ENCODE data around the gene RUNDC3A. TPM values are rescaled to one million over a fixed set of nuclear protein-coding genes. Genes with fewer than 3 reads are reported as not detected.
"Not testable (repeated sequence)": the region's sequence is repeated elsewhere in the genome, so short reads cannot be mapped to it uniquely, and the experiment has no call there.

Gene RUNDC3A
- total RNA-seq, 2 experiments from 2014 or later, result 0.10 TPM

- Mint-ChIP-seq H3K36me3 (ENCODE audit: low read depth) (no peaks in the 10 kb centered on the region), H3K27me3 (peaks cover 30% of the 10 kb centered on the region), H3K4me3 (peak overlapping the region; percentile 1), H3K9me3 (no peaks in the 10 kb centered on the region), H3K4me1 (peaks cover 1% of the 10 kb centered on the region), H3K27ac (no peak overlapping the region)
- ChIA-PET CTCF (interaction anchor here (0.6 to 4.0 kb wide), 4 partner anchors 10 to 151 kb away, joined by 3 to 39 read pairs (median 6); no protein-coding TSS in a partner anchor), POLR2A (no interaction called here)
- DNase-seq, result no peak
These were observed 53.2 kb downstream of the RUNDC3A start for GRCh38 chr17:44361292-44362260.

GRCh38 chr17:44362459-44362948 is 54.1 kb downstream of the RUNDC3A start:
- CTCF ChIA-PET, result interaction anchor here (0.9 to 4.0 kb wide), 8 partner anchors 11 to 221 kb away, joined by 3 to 39 read pairs (median 4); partner anchors contain the start of gene HROB
- POLR2A ChIA-PET, result no interaction called here
- no peak overlapping the region for H3K4me3 Mint-ChIP-seq

DNA sequence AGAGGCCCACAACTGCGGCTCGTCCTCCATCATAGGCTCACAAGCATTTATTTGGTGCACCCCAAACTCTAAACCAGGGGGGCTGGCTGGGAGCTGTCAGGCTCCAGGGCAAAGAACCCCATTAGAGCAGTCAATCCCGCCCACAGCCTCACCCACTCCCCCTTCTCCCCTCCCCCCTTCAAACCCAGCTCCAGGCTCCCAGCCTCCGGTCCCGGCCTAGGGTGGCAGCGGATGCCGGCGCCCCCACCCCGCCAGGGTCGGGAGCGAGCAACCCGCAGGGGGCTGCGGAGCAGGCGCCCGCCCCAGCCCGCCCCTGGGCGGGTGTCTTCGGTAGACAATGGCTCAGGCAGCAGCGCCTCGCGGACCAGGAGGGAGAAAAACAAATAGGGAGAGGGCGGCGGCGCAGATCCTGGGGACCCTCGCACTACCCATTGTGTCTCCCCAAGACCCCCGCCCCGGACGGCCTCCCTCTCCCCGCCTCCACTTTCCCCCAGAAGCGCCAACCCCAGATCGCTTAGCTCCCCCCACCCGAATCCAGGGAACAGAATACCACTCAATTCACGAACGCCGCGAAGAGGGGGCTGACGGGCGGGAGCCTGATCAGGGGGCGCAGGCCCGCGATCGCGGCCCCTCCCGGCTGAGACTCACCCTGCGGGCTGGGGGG is 54.7 kb downstream of the RUNDC3A start:
- H3K9me3 Mint-ChIP-seq, result no peaks in the 10 kb centered on the region
- peak; percentile 15 for DNase-seq
- H3K36me3 Mint-ChIP-seq (ENCODE audit: low read depth), result no peaks in the 10 kb centered on the region
- peaks cover 40% of the 10 kb centered on the region for H3K27me3 Mint-ChIP-seq
- CTCF ChIA-PET, result interaction anchor here (0.6 to 4.0 kb wide), 19 partner anchors 11 to 251 kb away, joined by 3 to 39 read pairs (median 3); partner anchors contain the start of gene HROB
- POLR2A ChIA-PET, result no interaction called here
- no peak overlapping the region for H3K27ac Mint-ChIP-seq
- peak overlapping the region; percentile 62 for H3K4me3 Mint-ChIP-seq
- peaks cover 1% of the 10 kb centered on the region for H3K4me1 Mint-ChIP-seq

More at GRCh38 chr17:44362459-44362948, 54.1 kb downstream of the RUNDC3A start:
- no peak overlapping the region for H3K27ac Mint-ChIP-seq
- no peak for DNase-seq
- H3K36me3 Mint-ChIP-seq (ENCODE audit: low read depth), result no peaks in the 10 kb centered on the region
- peaks cover 36% of the 10 kb centered on the region for H3K27me3 Mint-ChIP-seq
- H3K9me3 Mint-ChIP-seq, result no peaks in the 10 kb centered on the region
- H3K4me1 Mint-ChIP-seq, result peaks cover 1% of the 10 kb centered on the region

GRCh38 chr17:44363613-44364159 is 55.3 kb downstream of the RUNDC3A start, which contains the start of gene FAM171A2:
FAM171A2 (minus strand) TSS chr17:44363853; CDS start chr17:44363714, 139 bp downstream.
- peak; percentile 62 for DNase-seq
- Mint-ChIP-seq H3K4me1 (peaks cover 1% of the 10 kb centered on the region), H3K27ac (no peak within 1 kb of the TSS), H3K9me3 (no peaks in the 10 kb centered on the region), H3K4me3 (peak within 1 kb of the TSS; percentile 69), H3K27me3 (peaks cover 40% of the 10 kb centered on the region), H3K36me3 (ENCODE audit: low read depth) (no peaks in the 10 kb centered on the region)
- CTCF ChIA-PET, result interaction anchor here (0.6 to 4.0 kb wide), 17 partner anchors 12 to 251 kb away, joined by 3 to 39 read pairs (median 3); partner anchors contain the start of gene HROB
- POLR2A ChIA-PET, result no interaction called here

GRCh38 chr17:44365051-44365450 is 56.6 kb downstream of the RUNDC3A start:
- H3K27ac Mint-ChIP-seq; H3K4me3 Mint-ChIP-seq; H3K9me3 Mint-ChIP-seq; DNase-seq; H3K4me1 Mint-ChIP-seq; POLR2A ChIA-PET; H3K36me3 Mint-ChIP-seq (ENCODE audit: low read depth): not testable (repeated sequence)
- peaks cover 43% of the 10 kb centered on the region for H3K27me3 Mint-ChIP-seq
- CTCF ChIA-PET, result interaction anchor here (1.3 to 4.0 kb wide), 2 partner anchors 13 to 15 kb away, joined by 3 to 39 read pairs; no protein-coding TSS in a partner anchor

DNA sequence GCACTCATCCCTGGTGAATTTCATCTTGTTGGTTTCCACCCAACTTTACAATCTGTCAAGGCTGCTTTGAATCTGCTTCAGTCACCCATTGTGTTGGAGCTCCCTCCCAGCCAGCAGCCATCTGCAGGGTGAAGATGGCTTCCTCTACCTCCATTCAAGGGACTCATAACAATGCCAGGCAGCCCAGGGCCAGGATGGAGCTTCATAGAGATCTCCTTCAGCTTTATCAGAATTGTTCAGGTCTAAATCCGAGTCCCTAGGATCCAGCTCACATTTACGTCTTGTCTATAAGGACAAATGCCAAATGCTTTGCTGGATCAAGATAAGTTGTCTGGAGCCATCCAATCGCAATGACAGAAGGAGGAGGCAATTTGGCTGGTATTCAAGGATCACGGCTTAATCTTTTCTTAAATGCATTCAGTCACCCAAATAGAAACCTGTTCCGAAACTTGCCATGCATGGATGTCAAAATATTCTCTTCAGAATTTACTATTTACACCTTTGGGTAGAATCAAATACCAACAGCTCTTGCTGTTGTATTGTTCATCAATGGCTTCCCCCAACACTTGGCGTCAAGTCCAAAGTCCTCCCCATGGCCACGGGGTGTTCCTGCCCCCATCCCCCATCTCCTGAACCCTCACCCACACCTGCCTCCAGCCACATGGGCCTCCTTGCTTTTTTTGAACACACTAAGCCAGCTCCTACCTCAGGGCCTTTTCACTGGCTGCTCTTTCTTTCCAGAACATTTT is 59.0 kb downstream of the RUNDC3A start:
- ChIA-PET POLR2A (no interaction called here), CTCF (interaction anchor here (0.6 to 1.8 kb wide), 8 partner anchors 9 to 177 kb away, joined by 3 to 6 read pairs (median 4); partner anchors contain the start of gene GRN)
- Mint-ChIP-seq H3K4me1 (peaks cover 9% of the 10 kb centered on the region), H3K36me3 (ENCODE audit: low read depth) (no peaks in the 10 kb centered on the region), H3K27me3 (peaks cover 38% of the 10 kb centered on the region), H3K4me3 (no peak overlapping the region), H3K27ac (no peak overlapping the region), H3K9me3 (no peaks in the 10 kb centered on the region)
- no peak for DNase-seq

Other genes with a start within 250 kb of the RUNDC3A start
- gene LSM12, start 241.9 kb upstream of the RUNDC3A start, total RNA-seq, result 10 to 100 TPM; 59.3 to 64.8 TPM
- gene G6PC3, start 237.9 kb upstream of the RUNDC3A start, total RNA-seq, result 10 to 100 TPM; 18.1 to 25.2 TPM
- 10 to 100 TPM; 27.0 to 32.3 TPM for gene HDAC5, start 185.0 kb upstream of the RUNDC3A start, total RNA-seq
- 10 to 100 TPM; 15.1 to 16.4 TPM for gene HROB, start 166.7 kb upstream of the RUNDC3A start, total RNA-seq
- under 1 TPM in 1 of 2 experiments, not detected in 1; 0.30 TPM for gene ASB16, start 137.9 kb upstream of the RUNDC3A start, total RNA-seq
- gene TMUB2, start 121.6 kb upstream of the RUNDC3A start, total RNA-seq, result 10 to 100 TPM; 36.6 to 37.1 TPM
- gene ATXN7L3, start 108.7 kb upstream of the RUNDC3A start, total RNA-seq, result 100 to 1,000 TPM; 110 to 112 TPM
- 100 to 1,000 TPM; 186 to 195 TPM for gene UBTF, start 88.9 kb upstream of the RUNDC3A start, total RNA-seq
- gene SLC4A1, start 40.5 kb upstream of the RUNDC3A start, total RNA-seq, result not detected
- gene SLC25A39, start 16.2 kb downstream of the RUNDC3A start, total RNA-seq, result 100 to 1,000 TPM; 104 to 107 TPM
- gene GRN, start 36.7 kb downstream of the RUNDC3A start, total RNA-seq, result 10 to 100 TPM; 61.1 to 70.5 TPM
- under 1 TPM in 1 of 2 experiments, not detected in 1; 0.08 TPM for gene FAM171A2, start 55.3 kb downstream of the RUNDC3A start, total RNA-seq
- under 1 TPM; 0.27 to 0.47 TPM for gene ITGA2B, start 81.0 kb downstream of the RUNDC3A start, total RNA-seq
- gene GPATCH8, start 194.8 kb downstream of the RUNDC3A start, total RNA-seq, result 10 to 100 TPM; 46.0 to 46.1 TPM
- under 1 TPM in 1 of 2 experiments, not detected in 1; 0.15 TPM for gene FZD2, start 248.9 kb downstream of the RUNDC3A start, total RNA-seq

Measured in activated CD4-positive, alpha-beta T cell treated with anti-CD3 and anti-CD28 coated beads, Interleukin-2, amount 10 ng/mL, durations not matched to agents 7 days and 5 days (primary cell).